IgD-negative memory B cell (primary cell): ENCODE measurements around the gene STRIT1. TPM values are rescaled to one million over a fixed set of nuclear protein-coding genes. Genes with fewer than 3 reads are reported as not detected.
"Not testable (repeated sequence)": the region's sequence is repeated elsewhere in the genome, so short reads cannot be mapped to it uniquely, and the experiment has no call there.

Experiments
- H3K27ac Mint-ChIP-seq, 3 donors: one replicate each; pipeline ENCODE4 v1.8.0; 2020 to 2022; ENCODE audit warnings: mild to moderate bottlenecking in 3 of 3, mixed read lengths in 3 of 3, moderate library complexity in 1 of 3
- H3K27me3 Mint-ChIP-seq: one replicate; pipeline ENCODE4 v1.8.0; 2021; ENCODE audit warnings: mixed read lengths
- H3K36me3 Mint-ChIP-seq: one replicate; pipeline ENCODE4 v1.8.0; 2020; ENCODE audit warnings: mild to moderate bottlenecking, mixed read lengths
- H3K4me1 Mint-ChIP-seq, 3 donors: one replicate each; pipeline ENCODE4 v1.8.0; 2020 to 2022; ENCODE audit warnings: mixed read lengths in 3 of 3, mild to moderate bottlenecking in 1 of 3
- H3K4me3 Mint-ChIP-seq, 4 donors: one replicate each; pipeline ENCODE4 v1.8.0; 2020 to 2022; ENCODE audit warnings: mild to moderate bottlenecking in 4 of 4, mixed read lengths in 4 of 4, moderate library complexity in 3 of 4
- H3K9me3 Mint-ChIP-seq, 3 donors: one replicate each; pipeline ENCODE4 v1.8.0; 2020 to 2021; ENCODE audit warnings: mixed read lengths in 3 of 3, mild to moderate bottlenecking in 1 of 3
- polyA plus RNA-seq: library from polyadenylated mRNA; unstranded; fragments of 300-500 nt; fragmentation: Illumina TruSeq; gene quantifications from one replicate; pipeline ENCODE4 v1.2.3, GENCODE V29; 2021

Gene STRIT1
- polyA plus RNA-seq, 1 donor from 2014 or later, result not detected

DNA sequence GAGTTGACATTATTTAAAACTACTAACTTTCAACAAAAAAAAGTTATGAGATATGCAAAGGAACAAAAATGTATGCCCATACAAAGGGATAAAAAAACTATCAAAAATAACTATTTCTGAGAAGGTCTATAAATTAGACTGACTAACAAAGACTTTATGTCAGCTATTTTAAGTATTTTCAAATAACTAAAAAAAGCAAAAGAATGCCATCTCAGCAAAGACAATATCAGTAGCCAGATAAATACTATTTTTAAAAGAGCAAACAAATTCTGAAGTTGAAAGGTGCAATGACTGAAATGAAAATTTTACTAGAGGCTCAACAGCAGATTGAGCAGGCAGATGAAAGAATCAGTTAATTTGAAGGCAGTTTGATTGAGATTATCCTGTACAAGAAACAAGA lies 3.6 kb upstream of the STRIT1 start:
- H3K4me3 Mint-ChIP-seq, result no peak overlapping the region
- no peaks in the 10 kb centered on the region for H3K4me1 Mint-ChIP-seq
- peaks cover 0 to 5% (median 5%) of the 10 kb centered on the region in 3 donors for H3K9me3 Mint-ChIP-seq
- H3K27ac Mint-ChIP-seq, result peak overlapping the region in 1 of 3 donors; percentile 44
- H3K27me3 Mint-ChIP-seq, result no peaks in the 10 kb centered on the region
- no peaks in the 10 kb centered on the region for H3K36me3 Mint-ChIP-seq

DNA sequence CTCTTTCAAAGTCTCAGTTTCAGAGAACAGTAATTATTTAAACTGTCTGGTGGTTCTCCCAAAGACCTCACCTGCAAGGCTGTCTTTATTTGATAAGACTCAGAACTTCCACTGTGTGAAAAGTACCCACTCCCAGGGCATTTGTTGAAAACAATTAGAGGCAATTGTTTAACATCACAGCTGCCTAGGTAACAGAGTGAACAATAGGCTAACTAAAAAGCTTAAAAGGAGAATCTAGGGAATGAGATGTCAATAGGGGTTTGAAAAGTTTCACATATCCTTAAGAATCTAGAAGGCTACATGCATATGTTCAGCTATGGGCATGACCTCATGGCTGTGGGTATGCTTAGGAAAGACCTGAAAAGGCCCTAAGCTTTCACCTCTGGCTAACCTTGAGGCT lies 2.9 kb upstream of the STRIT1 start:
- Mint-ChIP-seq H3K36me3 (no peaks in the 10 kb centered on the region), H3K27ac (no peak overlapping the region), H3K4me3 (no peak overlapping the region), H3K27me3 (no peaks in the 10 kb centered on the region), H3K4me1 (no peaks in the 10 kb centered on the region), H3K9me3 (peaks cover 0 to 5% (median 5%) of the 10 kb centered on the region in 3 donors)

DNA sequence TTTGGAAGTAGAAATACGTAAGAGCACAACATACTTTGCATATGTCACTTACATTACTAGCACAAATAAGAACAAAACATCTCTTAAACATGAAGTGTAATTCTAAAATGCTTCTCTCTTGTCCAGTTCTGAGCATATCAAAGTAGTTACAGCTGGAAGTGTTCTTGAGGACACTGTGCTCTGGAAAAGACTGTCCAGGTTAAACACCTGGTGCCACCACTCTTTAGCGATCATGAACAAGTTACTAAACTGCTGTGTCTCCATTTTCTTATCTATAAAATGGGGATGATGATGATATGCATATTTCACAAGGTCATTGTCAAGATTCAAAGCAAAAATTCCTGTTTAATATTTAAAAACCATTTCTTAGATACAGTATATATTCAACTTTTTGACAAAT lies 790 bp downstream of the STRIT1 start:
- Mint-ChIP-seq H3K27ac (no peak overlapping the region), H3K36me3 (no peaks in the 10 kb centered on the region), H3K4me3 (no peak overlapping the region), H3K27me3 (no peaks in the 10 kb centered on the region), H3K4me1 (no peaks in the 10 kb centered on the region), H3K9me3 (peaks cover 0 to 3% (median 0%) of the 10 kb centered on the region in 3 donors)

DNA sequence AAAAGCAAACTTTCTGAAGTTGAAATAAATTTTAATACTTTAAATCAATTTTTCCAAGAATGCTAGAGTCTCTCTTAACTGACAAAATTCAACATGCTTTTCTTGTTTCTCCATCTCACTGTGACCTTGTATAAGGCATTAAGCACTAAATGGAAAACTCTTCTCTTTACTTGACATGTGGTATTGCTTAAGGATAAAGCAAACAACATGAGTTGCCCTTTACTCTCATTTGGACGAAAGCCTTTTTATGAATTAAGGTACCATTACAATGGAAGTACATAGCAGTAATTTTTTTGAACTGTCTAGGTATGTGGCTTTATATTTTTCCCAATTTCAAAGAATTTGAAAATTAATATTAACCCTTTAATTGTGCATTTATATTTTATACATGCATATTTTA lies 1.4 kb downstream of the STRIT1 start:
- Mint-ChIP-seq H3K27ac (no peak overlapping the region), H3K36me3 (no peaks in the 10 kb centered on the region), H3K4me3 (no peak overlapping the region), H3K27me3 (no peaks in the 10 kb centered on the region), H3K9me3 (peaks cover 0 to 3% (median 0%) of the 10 kb centered on the region in 3 donors), H3K4me1 (no peaks in the 10 kb centered on the region)

DNA sequence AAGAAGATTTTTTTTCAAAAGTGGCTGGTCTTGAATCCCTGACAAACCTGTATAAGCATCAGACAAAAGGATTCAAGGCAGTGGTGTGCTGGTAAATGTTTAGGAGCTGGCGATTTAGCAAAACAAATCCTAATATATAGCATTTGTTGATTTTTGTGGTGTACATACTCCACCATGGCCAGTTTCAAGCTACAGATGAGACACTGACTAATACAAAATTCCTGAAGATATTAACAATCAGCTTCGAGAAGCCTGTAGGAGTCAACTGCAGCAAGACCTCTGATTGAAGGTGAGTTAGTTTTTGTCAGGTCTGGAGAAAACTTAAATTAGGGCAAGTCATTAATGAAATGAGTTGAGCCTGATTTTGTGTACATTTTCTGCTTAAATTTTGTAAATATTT lies 6.7 kb downstream of the STRIT1 start:
- Mint-ChIP-seq H3K4me3 (no peak overlapping the region), H3K27me3 (no peaks in the 10 kb centered on the region), H3K36me3 (no peaks in the 10 kb centered on the region), H3K27ac (no peak overlapping the region), H3K9me3 (no peaks in the 10 kb centered on the region), H3K4me1 (no peaks in the 10 kb centered on the region)

DNA sequence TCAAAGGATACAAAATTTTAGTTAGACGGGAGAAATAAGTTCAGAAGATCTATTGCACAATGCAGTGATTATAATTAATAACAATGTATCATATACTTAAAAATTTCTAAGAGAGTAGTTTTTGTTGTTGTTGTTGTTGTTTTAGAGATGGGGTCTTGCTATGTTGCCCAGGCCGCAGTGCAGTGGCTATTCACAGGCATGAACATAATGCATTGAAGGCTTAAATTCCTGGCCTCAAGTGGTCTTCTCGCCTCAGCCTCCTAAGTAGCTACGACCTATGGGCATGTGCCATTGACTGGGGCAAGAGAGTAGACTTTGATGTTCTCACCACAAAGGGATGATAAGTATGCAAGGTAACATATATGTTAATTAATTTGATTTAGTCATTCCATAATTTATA lies 7.5 kb downstream of the STRIT1 start:
- no peak overlapping the region for H3K4me3 Mint-ChIP-seq
- no peaks in the 10 kb centered on the region for H3K27me3 Mint-ChIP-seq
- no peak overlapping the region for H3K27ac Mint-ChIP-seq
- H3K36me3 Mint-ChIP-seq, result no peaks in the 10 kb centered on the region
- no peaks in the 10 kb centered on the region for H3K9me3 Mint-ChIP-seq
- no peaks in the 10 kb centered on the region for H3K4me1 Mint-ChIP-seq

DNA sequence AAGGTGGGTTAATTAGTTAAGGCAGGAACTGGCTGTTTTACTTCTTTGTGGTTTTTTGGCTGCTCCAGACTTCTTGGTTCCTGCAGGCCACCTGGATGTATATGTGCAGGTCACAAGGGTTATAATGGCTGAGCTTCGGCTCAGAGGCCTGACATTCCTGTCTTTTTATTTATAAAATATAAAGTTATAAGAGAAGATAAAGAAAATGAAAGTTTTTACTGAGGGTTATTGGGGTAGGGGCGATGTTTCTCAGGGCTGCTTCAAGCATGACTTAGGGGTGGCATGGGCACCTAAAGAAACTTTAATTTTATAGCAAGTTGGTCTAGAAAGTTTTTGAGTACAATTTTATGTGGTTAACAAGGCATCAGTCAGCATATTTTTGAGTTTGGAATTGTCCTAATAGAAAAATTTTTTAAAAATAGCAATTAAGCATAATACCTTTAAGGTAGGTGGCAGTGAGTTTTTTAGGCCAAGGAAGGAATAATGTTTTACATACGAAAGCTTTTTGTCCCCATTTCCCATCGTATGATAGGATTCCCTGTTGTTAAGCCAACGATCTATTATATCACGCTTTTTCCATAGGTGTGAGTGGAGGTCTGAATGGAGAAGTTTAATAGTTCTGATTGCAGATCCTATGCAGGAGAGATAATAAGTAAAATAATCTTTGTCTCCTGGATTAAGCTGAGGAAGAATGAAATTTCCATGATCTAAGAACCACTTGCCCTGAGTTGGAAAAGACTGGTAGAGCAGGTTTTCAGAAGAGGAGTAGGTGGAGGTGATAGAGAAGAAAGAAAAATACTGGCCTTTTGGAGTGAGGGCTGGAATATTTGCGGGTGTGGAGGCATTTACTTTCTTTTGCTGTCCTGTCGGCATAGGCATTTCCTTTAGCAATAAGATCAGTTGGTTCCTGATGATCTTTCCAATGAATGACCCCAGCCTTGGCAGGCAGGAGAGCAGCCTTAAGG lies 10.1 kb downstream of the STRIT1 start:
- Mint-ChIP-seq H3K27ac (no peak overlapping the region), H3K36me3 (no peaks in the 10 kb centered on the region), H3K27me3 (no peaks in the 10 kb centered on the region), H3K4me1 (no peaks in the 10 kb centered on the region), H3K4me3 (no peak overlapping the region), H3K9me3 (peaks cover 0 to 4% (median 0%) of the 10 kb centered on the region in 3 donors)

DNA sequence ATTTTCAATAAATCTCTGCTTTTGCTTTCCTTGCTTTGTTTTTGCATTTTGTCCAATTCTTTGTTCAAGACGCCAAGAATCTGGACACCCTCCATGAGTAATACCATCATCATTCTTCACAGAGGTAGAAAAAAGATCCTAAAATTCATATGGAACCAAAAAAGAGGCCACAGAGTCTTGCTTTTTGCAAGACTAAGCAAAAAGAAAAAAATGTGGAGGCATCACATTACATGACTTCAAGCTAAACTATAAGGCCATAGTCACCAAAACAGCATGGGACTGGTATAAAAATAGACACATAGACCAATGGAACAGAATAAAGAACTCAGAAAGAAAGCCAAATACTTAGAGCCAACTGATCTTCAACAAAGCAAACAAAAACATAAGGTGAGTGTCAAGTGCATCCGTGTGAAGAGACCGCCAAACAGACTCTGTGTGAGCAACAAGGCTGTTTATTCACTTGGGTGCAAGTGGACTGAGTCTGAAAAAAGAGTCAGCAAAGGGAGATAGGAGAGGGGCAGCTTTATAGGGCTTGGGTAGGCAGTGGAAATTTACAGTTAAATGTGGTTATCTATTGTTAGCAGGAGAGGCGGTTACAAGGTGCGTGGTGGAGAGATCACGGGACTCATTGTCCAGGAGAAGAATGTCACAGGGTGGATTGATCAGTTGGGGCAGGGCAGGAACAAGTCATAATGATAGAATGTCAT lies 10.9 kb downstream of the STRIT1 start:
- Mint-ChIP-seq H3K9me3 (peaks cover 0 to 4% (median 0%) of the 10 kb centered on the region in 3 donors), H3K4me3 (no peak overlapping the region), H3K27ac (no peak overlapping the region), H3K36me3 (no peaks in the 10 kb centered on the region), H3K27me3 (no peaks in the 10 kb centered on the region), H3K4me1 (no peaks in the 10 kb centered on the region)

DNA sequence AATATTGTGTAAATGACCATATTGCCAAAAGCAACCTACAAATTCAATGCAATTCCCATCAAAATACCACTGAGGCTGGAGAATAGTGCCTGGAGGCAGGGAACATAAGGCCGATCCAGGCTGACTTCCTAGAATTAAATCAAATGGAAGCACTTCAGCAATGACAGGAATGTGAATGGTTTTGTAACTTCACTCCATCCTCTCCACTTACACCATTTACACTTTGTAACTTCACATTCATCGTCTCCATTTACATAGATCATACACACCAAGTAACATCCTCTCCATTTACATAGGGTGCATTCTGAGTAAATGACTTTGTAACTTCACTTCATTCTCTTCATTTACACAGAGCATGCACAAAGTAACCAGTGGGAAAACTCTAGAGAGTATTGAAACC lies 11.6 kb downstream of the STRIT1 start:
- Mint-ChIP-seq H3K4me3 (no peak overlapping the region), H3K9me3 (peaks cover 0 to 4% (median 0%) of the 10 kb centered on the region in 3 donors), H3K4me1 (no peaks in the 10 kb centered on the region), H3K27ac (no peak overlapping the region), H3K27me3 (no peaks in the 10 kb centered on the region), H3K36me3 (no peaks in the 10 kb centered on the region)

DNA sequence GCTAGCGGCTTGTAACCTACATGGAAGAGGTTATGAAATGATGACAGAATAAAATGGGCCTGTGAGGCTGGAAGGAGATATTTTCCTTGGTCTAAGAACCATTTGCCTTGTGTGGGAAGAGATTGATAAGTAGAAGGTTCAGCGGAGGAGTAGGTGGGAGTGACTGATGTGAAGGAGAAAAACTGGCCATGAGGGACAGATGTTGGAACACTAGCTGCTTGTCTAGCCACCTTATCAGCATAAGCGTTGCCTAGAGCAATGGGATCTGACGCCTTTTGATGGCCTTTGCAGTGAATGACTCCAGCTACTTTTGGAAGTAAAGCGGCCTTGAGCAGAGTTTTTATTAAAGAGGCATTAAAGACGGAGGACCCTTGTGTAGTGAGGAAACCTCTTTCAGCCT lies 17.4 kb downstream of the STRIT1 start:
- H3K36me3 Mint-ChIP-seq, H3K27me3 Mint-ChIP-seq, H3K27ac Mint-ChIP-seq, H3K4me1 Mint-ChIP-seq, H3K9me3 Mint-ChIP-seq, H3K4me3 Mint-ChIP-seq: not testable (repeated sequence)

DNA sequence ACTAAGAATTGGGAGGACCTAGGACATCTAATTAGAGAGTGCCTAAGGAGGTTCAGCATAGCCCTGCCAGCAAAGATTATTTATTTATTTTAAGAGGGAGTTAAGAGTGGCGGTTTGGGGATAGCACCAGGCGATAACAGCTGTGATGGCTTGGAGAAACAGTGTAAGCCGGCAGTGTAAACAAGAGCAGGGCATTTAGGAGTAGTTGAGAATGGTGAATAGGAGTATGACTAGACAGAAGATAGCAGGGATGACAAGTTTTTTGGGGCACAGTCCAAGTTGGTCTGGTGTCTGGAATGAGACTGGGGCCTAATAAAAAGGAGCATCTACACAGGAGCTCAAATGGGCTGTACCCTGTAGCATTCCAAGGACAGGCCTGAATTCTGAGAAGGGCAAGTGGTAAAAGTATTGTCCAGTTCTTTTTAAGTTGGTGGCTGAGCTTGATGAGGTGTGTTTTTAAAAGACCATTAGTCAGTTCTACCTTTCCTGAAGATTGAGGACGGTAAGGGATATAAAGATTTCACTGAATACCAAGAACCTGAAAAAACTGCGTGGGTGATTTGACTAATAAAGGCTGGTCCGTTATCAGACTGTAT lies 18.2 kb downstream of the STRIT1 start:
- not testable (repeated sequence) for H3K27me3 Mint-ChIP-seq, H3K4me1 Mint-ChIP-seq, H3K27ac Mint-ChIP-seq, H3K9me3 Mint-ChIP-seq, H3K4me3 Mint-ChIP-seq, H3K36me3 Mint-ChIP-seq

DNA sequence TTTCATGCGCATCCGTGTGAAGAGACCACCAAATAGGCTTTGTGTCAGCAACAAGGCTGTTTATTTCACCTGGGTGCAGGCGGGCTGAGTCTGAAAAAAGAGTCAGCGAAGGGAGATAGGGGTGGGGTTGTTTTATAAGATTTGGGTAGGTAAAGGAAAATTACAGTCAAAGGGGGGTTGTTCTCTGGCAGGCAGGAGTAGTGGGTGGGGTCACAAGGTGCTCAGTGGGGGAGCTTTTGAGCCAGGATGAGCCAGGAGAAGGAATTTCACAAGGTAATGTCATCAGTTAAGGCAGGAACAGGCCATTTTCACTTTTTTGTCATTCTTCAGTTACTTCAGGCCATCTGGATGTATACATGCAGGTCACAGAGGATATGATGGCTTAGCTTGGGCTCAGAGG lies 19.0 kb downstream of the STRIT1 start:
- H3K4me1 Mint-ChIP-seq, H3K9me3 Mint-ChIP-seq, H3K27ac Mint-ChIP-seq, H3K27me3 Mint-ChIP-seq, H3K36me3 Mint-ChIP-seq, H3K4me3 Mint-ChIP-seq: not testable (repeated sequence)

DNA sequence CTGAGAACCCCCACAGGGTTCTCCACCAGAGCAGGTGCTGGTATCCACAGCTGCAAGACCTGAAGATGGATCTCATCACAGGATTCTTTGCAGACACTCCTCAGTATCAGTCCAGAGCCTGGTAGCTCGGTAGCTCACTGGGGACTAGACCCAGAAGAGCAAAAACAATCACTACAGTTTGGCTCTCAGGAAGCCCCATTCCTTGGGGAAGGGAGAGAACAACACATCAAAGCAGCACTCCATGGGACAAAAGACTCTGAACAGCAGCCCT lies 22.2 kb downstream of the STRIT1 start:
- Mint-ChIP-seq H3K4me1 (no peaks in the 10 kb centered on the region), H3K36me3 (peaks cover 2% of the 10 kb centered on the region), H3K27me3 (no peaks in the 10 kb centered on the region), H3K4me3 (no peak overlapping the region), H3K9me3 (peaks cover 0 to 6% (median 2%) of the 10 kb centered on the region in 3 donors), H3K27ac (no peak overlapping the region)

DNA sequence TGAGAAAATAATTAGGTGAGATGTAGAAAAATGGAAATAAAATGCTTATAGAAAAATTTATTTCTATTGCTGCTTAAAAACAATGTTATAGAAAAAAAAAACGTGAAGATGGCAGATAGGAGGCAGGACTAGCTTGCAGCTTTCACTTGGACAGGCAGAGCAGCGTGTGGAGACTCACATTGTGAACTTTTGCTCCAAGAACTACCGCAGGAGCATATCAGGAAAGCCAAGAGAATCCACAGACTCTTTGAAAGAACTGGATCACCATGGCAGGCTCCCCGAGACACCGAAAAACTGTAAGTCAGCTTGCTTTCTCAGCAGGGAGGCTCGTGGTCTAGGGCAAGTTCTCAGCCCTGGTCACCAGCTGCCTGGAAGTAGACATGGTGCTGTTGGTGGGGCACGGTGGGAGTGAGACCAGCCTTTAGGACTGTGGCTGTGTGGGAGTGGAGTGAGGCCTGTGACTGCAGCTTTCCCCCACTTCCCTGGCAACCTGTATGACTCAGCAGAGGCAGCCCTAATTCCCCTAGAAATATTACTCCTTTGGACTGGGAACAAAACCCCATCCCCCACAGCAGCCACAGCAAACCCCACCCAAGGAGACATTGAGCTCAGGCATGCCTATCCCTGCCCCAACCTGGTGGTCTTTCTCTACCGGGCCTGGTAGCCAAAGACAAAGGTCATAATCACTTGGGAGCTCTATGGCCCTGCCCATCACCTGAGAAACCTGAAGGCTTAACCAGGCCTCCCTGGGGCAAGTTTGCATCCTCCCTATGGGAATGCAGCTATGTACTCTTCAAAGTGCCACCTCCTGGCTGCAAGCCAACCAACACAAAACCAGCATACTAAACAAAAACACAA lies 22.8 kb downstream of the STRIT1 start:
- no peaks in the 10 kb centered on the region for H3K27me3 Mint-ChIP-seq
- H3K4me1 Mint-ChIP-seq, result no peaks in the 10 kb centered on the region
- H3K27ac Mint-ChIP-seq, result no peak overlapping the region
- peaks cover 0 to 6% (median 2%) of the 10 kb centered on the region in 3 donors for H3K9me3 Mint-ChIP-seq
- peaks cover 2% of the 10 kb centered on the region for H3K36me3 Mint-ChIP-seq
- H3K4me3 Mint-ChIP-seq, result no peak overlapping the region

DNA sequence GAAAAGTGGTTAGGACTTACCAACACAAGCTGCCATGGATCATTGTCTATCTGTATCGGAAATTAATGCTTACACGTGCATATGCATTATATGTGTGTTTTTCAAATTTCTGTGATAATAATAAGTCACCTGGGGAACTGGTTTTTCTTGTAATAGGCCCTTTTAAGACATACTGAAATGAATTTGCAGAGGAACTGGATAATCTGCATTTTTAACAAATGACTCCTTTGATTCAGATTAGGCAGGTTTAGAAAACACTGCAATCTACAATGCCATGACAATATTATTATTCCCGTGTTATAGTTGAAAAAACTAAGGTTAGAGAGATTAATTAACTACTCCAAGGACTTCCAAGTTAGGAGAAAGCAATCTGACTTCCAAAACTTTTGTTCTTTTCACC lies 23.4 kb downstream of the STRIT1 start:
- no peak overlapping the region for H3K4me3 Mint-ChIP-seq
- H3K27ac Mint-ChIP-seq, result no peak overlapping the region
- H3K9me3 Mint-ChIP-seq, result peaks cover 0 to 6% (median 2%) of the 10 kb centered on the region in 3 donors
- no peaks in the 10 kb centered on the region for H3K27me3 Mint-ChIP-seq
- H3K4me1 Mint-ChIP-seq, result no peaks in the 10 kb centered on the region
- peaks cover 2% of the 10 kb centered on the region for H3K36me3 Mint-ChIP-seq
